ENCODE data around the gene FOXD2.

The FOXD2 gene

DNA sequence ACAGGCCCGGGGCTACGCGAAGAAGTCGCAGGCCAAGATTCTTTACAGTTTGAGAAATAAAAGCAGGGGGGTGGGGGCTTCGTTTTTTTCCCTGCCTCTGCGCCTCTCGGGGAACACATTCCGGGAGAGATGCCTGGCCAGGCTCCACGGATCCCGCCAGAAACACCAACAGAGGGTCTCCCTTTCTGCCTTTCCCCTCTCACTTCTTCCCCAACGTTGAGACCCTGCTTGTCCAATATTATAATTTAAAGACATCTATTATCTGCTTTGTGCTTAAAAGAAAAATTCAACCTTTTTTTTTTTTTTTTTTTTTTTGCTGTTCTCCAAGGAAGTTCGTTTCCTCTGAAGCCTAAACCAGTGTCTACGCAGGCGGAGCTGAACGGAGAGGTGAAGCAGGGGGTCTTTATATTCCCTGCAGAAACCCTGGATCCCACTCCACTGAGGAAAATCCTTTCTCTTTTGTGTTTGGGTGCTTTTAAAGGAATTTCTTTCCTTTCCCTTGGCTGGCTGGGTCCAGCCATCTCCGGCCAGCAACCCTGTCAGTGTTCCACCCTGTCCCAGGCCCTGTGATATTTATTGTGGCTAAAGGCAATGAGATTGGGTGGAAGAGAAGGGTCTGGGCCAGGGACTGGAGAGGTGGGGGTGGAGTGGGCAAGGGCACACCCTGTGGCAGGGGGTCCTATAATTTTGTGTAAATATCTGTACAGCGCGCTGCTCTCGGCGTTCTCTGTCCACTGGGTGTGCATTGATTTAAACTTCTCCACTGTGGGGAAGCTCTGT lies 2.2 kb downstream of the FOXD2 start:
- TF ChIP-seq GLIS3 (CRISPR knock-in tag; IDR thresholded peaks at IDR 0.05) (no peak), ZFP3 (CRISPR knock-in tag; IDR thresholded peaks at IDR 0.05) (no peak), OSR1 (CRISPR knock-in tag; IDR thresholded peaks at IDR 0.05) (no peak), RARB (CRISPR knock-in tag; IDR thresholded peaks at IDR 0.05) (no peak), ZNF565 (CRISPR knock-in tag; conservative IDR thresholded peaks at IDR 0.05; ENCODE audit: low read depth) (no peak), CSDC2 (CRISPR knock-in tag; IDR thresholded peaks at IDR 0.05) (no peak), PATZ1 (CRISPR knock-in tag; IDR thresholded peaks at IDR 0.05; ENCODE audit: borderline replicate concordance) (no peak)
- TF ChIP-seq, protein P1, sequence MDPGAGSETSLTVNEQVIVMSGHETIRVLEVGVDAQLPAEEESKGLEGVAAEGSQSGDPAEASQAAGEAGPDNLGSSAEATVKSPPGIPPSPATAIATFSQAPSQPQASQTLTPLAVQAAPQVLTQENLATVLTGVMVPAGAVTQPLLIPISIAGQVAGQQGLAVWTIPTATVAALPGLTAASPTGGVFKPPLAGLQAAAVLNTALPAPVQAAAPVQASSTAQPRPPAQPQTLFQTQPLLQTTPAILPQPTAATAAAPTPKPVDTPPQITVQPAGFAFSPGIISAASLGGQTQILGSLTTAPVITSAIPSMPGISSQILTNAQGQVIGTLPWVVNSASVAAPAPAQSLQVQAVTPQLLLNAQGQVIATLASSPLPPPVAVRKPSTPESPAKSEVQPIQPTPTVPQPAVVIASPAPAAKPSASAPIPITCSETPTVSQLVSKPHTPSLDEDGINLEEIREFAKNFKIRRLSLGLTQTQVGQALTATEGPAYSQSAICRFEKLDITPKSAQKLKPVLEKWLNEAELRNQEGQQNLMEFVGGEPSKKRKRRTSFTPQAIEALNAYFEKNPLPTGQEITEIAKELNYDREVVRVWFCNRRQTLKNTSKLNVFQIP (CRISPR knock-in tag; IDR thresholded peaks at IDR 0.05; ENCODE audit: borderline replicate concordance, low read depth), result no peak
- ATAC-seq, result no peak

GRCh38 chr1:47440599-47441081 lies 2.8 kb downstream of the FOXD2 start:
- no peak for ATAC-seq
- TF ChIP-seq BACH2 (CRISPR knock-in tag; IDR thresholded peaks at IDR 0.05; ENCODE audit: borderline replicate concordance) (no peak), ZC3H10 (CRISPR knock-in tag; IDR thresholded peaks at IDR 0.05) (no peak), ESRRG (CRISPR knock-in tag; IDR thresholded peaks at IDR 0.05) (no peak), PPARA (CRISPR knock-in tag; IDR thresholded peaks at IDR 0.05; ENCODE audit: borderline replicate concordance) (no peak), CSDC2 (CRISPR knock-in tag; IDR thresholded peaks at IDR 0.05) (no peak), ZNF70 (CRISPR knock-in tag; IDR thresholded peaks at IDR 0.05) (no peak), ZFP3 (CRISPR knock-in tag; IDR thresholded peaks at IDR 0.05) (no peak), OSR1 (CRISPR knock-in tag; IDR thresholded peaks at IDR 0.05) (no peak), RARB (CRISPR knock-in tag; IDR thresholded peaks at IDR 0.05) (no peak), ISL1 (CRISPR knock-in tag; IDR thresholded peaks at IDR 0.05) (no peak), GLIS3 (CRISPR knock-in tag; IDR thresholded peaks at IDR 0.05) (no peak), ARNTL (CRISPR knock-in tag; IDR thresholded peaks at IDR 0.05; ENCODE audit: borderline replicate concordance, low read depth) (no peak), ZFP30 (CRISPR knock-in tag; IDR thresholded peaks at IDR 0.05) (no peak), TOX (CRISPR knock-in tag; IDR thresholded peaks at IDR 0.05; ENCODE audit: borderline replicate concordance) (no peak), ZNF565 (CRISPR knock-in tag; conservative IDR thresholded peaks at IDR 0.05; ENCODE audit: low read depth) (no peak), SNAI2 (CRISPR knock-in tag; IDR thresholded peaks at IDR 0.05) (no peak)
- TF ChIP-seq, protein P2, sequence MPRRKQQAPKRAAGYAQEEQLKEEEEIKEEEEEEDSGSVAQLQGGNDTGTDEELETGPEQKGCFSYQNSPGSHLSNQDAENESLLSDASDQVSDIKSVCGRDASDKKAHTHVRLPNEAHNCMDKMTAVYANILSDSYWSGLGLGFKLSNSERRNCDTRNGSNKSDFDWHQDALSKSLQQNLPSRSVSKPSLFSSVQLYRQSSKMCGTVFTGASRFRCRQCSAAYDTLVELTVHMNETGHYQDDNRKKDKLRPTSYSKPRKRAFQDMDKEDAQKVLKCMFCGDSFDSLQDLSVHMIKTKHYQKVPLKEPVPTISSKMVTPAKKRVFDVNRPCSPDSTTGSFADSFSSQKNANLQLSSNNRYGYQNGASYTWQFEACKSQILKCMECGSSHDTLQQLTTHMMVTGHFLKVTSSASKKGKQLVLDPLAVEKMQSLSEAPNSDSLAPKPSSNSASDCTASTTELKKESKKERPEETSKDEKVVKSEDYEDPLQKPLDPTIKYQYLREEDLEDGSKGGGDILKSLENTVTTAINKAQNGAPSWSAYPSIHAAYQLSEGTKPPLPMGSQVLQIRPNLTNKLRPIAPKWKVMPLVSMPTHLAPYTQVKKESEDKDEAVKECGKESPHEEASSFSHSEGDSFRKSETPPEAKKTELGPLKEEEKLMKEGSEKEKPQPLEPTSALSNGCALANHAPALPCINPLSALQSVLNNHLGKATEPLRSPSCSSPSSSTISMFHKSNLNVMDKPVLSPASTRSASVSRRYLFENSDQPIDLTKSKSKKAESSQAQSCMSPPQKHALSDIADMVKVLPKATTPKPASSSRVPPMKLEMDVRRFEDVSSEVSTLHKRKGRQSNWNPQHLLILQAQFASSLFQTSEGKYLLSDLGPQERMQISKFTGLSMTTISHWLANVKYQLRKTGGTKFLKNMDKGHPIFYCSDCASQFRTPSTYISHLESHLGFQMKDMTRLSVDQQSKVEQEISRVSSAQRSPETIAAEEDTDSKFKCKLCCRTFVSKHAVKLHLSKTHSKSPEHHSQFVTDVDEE (CRISPR knock-in tag; IDR thresholded peaks at IDR 0.05), result no peak
- TF ChIP-seq, protein P3, sequence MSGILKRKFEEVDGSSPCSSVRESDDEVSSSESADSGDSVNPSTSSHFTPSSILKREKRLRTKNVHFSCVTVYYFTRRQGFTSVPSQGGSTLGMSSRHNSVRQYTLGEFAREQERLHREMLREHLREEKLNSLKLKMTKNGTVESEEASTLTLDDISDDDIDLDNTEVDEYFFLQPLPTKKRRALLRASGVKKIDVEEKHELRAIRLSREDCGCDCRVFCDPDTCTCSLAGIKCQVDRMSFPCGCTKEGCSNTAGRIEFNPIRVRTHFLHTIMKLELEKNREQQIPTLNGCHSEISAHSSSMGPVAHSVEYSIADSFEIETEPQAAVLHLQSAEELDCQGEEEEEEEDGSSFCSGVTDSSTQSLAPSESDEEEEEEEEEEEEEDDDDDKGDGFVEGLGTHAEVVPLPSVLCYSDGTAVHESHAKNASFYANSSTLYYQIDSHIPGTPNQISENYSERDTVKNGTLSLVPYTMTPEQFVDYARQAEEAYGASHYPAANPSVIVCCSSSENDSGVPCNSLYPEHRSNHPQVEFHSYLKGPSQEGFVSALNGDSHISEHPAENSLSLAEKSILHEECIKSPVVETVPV (CRISPR knock-in tag; IDR thresholded peaks at IDR 0.05), result no peak

- no peak for ATAC-seq
- TF ChIP-seq PPARA (CRISPR knock-in tag; IDR thresholded peaks at IDR 0.05; ENCODE audit: borderline replicate concordance) (no peak), GLIS3 (CRISPR knock-in tag; IDR thresholded peaks at IDR 0.05) (no peak), CSDC2 (CRISPR knock-in tag; IDR thresholded peaks at IDR 0.05) (no peak), BACH2 (CRISPR knock-in tag; IDR thresholded peaks at IDR 0.05; ENCODE audit: borderline replicate concordance) (no peak), ZNF8 (CRISPR knock-in tag; IDR thresholded peaks at IDR 0.05) (no peak), SNAI2 (CRISPR knock-in tag; IDR thresholded peaks at IDR 0.05) (no peak)
Observed at GRCh38 chr1:47441450-47442106, 3.7 kb downstream of the FOXD2 start.

All from SK-N-SH treated with all-trans-retinoic acid at 6 μM for 48 hours (cell line).